Panc1 (cell line): Measurements from ENCODE around the gene C11orf21.

ENCODE experiments used
- CTCF ChIP-seq: fragments of 450-650 bp; IDR thresholded peaks from 2 replicates; pipeline ENCODE4 v1.5.1; 2017; ENCODE audit warnings: mild to moderate bottlenecking
- POLR2AphosphoS5 ChIP-seq: IDR thresholded peaks from 2 replicates; pipeline ENCODE4 v1.6.1; 2012; ENCODE audit warnings: mild to moderate bottlenecking, low read depth, low read length, moderate library complexity
- REST ChIP-seq, 2 experiments: IDR thresholded peaks; 2 replicates each; pipeline ENCODE4 v1.6.1; 2011 to 2012; ENCODE audit warnings: low read depth in 2 of 2, control low read depth in 1 of 2, low read length in 1 of 2, mild to moderate bottlenecking in 1 of 2, moderate library complexity in 1 of 2; ENCODE audit not compliant: insufficient read depth in 1 of 2

- no peak for TF ChIP-seq CTCF
- TF ChIP-seq REST (IDR thresholded peaks at IDR 0.05; ENCODE audit: insufficient read depth in 1 of 2, low read depth in 2 of 2, low read length in 1 of 2) = no peak
- TF ChIP-seq POLR2AphosphoS5 = no peak
Observed at GRCh38 chr11:2301631-2302305, at the start of gene C11orf21, which contains the start of gene TSPAN32.
